Stimulated activated CD8-positive, alpha-beta memory T cell treated with anti-CD3 and anti-CD28 coated beads, Interleukin-4, amount 100 ng/mL, for 48 hours (primary cell): ENCODE data around the gene OR6B1.

Experiments
- DNase-seq: peaks from one replicate; pipeline ENCODE4 v3.0.0-alpha.2; 2020

Gene OR6B1

GRCh38 chr7:144000020-144000419 is at the start of gene OR6B1:
OR6B1 (plus strand) TSS chr7:144000320; CDS start chr7:144003997, 3,677 bp downstream.
- no peak for DNase-seq

DNA sequence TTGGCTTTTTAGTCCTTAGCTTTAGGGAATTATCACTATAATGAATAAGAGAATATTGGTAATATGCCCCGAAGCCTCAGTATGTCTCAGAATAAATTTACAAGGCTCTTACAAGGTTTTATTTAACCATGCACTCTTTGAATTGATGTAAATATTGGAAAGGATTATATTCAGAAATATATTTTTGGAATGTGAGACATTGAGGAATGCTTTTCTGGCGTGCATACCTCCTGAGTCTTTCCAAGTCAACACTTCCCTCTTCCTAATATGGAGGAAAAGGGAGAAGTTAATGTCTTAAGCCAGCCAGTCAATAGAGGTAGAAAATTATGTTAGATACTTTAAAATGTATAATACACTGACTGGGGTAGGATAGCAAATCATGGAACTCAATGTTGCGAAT is 46.7 kb upstream of the OR6B1 start:
- DNase-seq = no peak

DNA sequence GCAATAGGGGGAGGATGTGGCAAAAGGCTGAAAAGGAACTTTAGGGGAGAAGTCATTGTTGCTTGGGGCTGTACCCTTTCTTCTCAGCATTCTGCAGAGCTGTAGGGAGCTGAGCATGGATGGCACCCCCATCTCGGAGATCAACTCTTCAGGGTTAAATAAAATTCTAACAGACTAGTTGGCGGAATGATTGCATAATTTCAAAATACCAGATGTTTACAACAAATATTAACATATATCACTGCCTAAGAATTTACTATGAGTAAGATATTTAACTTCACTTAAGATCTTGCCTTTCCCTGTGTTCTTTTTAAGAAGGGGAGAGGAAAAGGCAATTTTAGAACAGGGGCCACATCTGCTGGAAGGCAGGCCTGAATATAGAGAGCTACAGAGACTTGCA is 46.0 kb upstream of the OR6B1 start:
- no peak for DNase-seq

GRCh38 chr7:143954544-143954943 is 45.6 kb upstream of the OR6B1 start, which contains the start of gene OR2F1:
OR2F1 (plus strand) TSS chr7:143954844; CDS start chr7:143959971, 5,127 bp downstream.
- no peak for DNase-seq

- DNase-seq = no peak
Measured at GRCh38 chr7:143958781-143959180, 41.3 kb upstream of the OR6B1 start.

GRCh38 chr7:143960813-143961610 is 39.1 kb upstream of the OR6B1 start:
- DNase-seq = no peak

GRCh38 chr7:143965280-143965679 is 34.8 kb upstream of the OR6B1 start:
- no peak for DNase-seq

GRCh38 chr7:143967398-143967797 is 32.7 kb upstream of the OR6B1 start:
- no peak for DNase-seq

DNA sequence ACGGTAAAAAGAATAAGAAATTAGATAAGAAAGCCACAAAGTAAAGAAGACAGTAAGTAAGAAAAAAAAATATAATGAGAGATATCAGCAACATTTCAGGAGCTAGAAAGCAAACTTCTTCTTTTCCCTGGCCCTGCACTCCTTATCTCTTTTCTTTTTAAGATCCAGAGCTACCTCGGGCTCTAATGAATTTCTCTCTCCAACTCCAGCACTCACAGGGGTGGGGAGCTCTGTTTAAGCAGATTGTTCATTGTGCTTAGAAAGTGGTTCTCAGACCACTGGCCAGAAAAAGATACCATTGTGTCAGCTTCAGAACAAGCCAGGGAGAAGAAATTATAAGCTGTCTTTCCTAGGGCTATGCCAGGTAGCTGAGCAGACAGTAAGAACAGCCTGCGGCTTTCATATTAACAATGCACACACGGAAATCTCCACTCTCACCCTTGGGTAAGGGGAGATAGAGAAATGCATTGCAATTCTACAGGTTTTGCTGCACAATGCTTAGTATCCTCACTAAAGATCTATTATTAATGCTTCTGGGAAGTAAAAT is 26.2 kb upstream of the OR6B1 start:
- DNase-seq = no peak

DNA sequence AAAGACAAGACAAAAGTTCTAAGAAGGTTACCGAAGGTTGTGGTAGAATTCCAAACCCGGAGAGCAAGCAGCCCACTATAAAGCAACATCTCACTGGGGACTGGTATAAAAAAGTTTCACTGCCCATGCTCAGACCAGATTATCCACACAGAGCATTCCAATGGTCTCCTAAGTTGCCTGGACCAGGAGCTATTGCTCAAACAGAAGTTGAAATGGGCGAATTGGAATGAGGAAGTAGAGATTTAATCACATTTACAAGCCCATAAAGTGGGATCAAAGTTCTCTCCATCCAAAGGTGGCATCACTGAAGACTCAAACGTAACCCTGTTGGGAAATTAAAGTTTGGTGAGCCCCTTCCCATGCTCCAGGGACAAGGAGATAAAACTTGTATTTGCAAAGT is 25.7 kb upstream of the OR6B1 start:
- no peak for DNase-seq

- no peak for DNase-seq
Measured at GRCh38 chr7:143975617-143976016, 24.5 kb upstream of the OR6B1 start.

DNA sequence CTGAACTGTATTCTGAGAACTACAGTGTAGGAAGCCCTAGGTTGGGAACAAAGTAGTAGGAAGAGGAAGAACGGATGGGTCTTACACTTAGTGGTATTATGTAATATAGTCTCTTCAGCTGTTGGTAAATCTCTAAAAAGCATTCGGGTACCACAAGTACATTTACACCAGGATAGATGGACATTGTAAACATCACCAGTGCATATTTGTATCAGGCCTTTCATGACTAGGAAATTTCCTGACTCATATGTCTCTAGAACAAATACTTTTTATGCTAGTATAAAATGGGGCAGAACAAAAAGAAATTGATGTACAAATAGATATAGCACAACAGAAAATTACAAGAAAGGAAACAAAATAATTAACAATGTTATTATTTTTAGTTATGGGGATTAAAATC is 21.5 kb upstream of the OR6B1 start:
- DNase-seq = no peak

GRCh38 chr7:143979359-143979758 is 20.8 kb upstream of the OR6B1 start:
- no peak for DNase-seq

DNA sequence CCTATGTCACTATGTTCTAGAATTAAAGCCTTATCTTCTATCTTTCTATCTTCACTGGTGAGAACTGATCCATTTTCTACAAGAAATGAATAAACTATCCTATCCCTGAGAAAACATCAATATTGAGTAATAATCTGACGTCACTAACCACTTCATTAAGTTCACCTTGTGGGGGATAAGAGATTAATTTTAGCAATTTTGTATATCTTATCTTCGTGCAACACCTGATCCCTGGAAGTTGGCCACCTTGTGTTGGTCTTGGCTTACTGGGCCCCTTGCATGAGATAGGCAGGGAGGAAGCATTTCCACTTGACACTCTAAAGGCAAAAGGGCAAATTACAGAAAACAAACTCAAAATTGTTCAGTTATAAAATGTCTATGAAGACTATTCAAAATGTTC is 20.1 kb upstream of the OR6B1 start:
- DNase-seq = no peak

DNA sequence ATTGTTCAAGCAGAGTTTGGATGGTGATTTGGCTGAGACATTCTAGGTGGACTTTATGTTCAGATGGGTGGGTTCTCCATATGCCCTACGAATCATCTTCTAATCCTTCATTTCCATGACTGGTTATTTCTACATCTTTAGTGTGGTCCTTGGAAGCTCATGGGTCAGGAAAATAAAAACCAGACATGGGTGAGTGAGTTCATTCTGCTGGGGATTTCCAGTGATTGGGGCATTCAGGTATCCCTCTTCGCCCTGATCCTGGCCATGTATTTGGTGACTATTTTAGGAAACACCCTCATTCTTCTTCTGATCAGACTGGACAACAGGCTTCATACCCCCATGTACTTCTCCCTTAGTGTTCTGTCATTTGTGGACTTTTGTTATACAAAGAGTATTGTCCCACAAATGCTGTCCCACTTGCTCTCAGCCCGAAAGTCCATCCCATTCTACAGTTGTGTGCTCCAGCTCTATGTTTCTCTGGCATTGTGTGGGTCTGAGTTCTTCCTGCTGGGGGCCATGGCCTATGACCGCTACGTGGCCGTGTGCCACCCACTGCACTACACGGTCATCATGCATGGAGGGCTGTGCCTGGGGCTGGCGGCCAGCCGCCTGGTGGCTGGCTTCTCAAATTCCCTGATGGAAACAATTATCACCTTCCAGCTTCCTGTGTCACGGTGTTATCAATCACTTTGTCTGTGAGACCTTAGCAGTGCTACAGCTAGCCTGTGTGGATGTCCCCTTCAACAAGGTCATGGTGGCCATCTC is 19.2 kb upstream of the OR6B1 start:
- DNase-seq = no peak

GRCh38 chr7:143983960-143984359 is 16.2 kb upstream of the OR6B1 start:
- no peak for DNase-seq

DNA sequence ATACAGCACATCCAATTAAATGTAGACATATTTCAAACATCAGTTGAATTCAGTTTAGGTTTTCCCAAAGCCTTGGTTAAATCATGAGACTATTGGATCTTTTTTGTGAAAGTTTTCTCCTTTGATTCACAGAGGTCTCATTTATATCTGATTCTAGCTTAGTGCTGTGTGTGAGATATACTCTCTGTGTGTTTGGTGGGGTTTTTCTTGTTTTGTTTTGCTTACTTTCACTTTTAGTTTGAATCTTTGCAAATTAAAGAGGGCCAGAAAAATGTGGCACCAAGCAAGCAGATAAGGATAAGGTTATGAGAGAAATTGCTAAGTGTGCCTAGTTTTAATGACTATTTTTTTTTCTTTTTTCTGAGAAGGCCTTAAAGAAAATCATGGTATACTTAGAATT is 12.6 kb upstream of the OR6B1 start:
- DNase-seq = no peak

DNA sequence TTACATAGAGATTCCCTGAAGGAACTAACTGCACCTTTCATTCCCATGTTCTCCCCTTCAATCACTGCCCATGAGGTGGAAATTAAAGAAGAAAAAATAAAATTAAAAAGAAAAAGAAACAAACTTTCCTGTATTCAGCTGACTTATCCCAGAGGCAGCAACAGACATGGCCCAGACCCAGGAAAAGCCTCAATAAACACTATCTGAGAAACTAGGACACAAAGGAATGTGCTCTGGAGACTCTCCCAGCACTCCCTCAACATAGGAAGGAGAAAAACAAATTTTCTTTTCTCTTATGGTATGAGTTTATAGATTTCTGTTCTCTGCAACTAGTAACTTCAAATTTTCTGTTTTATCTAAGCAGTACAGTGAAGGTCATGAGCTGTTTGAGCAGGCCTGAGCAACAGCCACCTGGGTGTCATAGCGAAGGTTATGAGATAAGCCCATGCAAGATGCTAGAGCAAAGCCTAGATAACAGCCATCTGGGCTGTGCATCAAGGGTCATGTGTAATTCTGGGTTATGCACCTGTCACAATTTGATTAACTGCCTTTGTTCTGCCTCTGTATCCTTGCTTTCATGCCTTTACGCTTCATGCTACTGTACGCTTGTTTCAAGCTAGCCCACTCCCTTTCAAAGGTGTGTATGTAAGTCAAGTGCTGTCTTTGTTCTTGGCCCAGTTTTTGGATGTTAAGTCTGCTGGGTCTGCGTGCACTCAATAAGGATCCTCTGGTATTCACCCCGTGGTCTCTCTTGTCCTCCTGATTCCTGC is 11.0 kb upstream of the OR6B1 start:
- DNase-seq = no peak

DNA sequence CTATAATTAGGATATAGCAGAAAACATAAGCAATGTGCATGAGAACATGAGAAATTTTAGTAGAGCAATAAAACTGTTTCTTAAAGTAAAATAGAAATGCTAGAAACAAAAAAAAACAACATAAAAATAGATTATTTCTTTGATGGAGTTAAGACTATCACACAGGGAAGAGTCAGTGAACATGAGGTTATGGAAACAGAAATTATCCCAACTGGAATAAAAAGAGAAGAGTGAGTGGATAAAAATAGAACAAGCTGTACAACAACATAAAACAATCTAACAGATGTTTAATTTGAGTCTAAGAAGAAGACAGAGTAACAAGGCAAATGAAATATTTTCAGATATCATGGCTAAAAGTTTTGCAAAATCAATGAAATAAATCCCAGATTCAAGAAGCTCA is 7.5 kb upstream of the OR6B1 start:
- no peak for DNase-seq

- DNase-seq = no peak
Measured at GRCh38 chr7:143993924-143994323, 6.2 kb upstream of the OR6B1 start.

GRCh38 chr7:144001543-144001942 is 1.4 kb downstream of the OR6B1 start:
- no peak for DNase-seq

- no peak for DNase-seq
Measured at GRCh38 chr7:144004703-144005102, 4.6 kb downstream of the OR6B1 start.

GRCh38 chr7:144006029-144006691 is 6.0 kb downstream of the OR6B1 start:
- DNase-seq = no peak
